GM21786 (cell line): ENCODE measurements around the gene COL1A1.
A peak's percentile ranks its signal among the peaks of the same experiment; 100 is the strongest.

Experiments used
- ATAC-seq: cut with Tn5 transposase; IDR thresholded peaks from one replicate; pipeline ENCODE4 v1.9.1; 2021; ENCODE audit not compliant: unreplicated experiment

The COL1A1 gene

DNA sequence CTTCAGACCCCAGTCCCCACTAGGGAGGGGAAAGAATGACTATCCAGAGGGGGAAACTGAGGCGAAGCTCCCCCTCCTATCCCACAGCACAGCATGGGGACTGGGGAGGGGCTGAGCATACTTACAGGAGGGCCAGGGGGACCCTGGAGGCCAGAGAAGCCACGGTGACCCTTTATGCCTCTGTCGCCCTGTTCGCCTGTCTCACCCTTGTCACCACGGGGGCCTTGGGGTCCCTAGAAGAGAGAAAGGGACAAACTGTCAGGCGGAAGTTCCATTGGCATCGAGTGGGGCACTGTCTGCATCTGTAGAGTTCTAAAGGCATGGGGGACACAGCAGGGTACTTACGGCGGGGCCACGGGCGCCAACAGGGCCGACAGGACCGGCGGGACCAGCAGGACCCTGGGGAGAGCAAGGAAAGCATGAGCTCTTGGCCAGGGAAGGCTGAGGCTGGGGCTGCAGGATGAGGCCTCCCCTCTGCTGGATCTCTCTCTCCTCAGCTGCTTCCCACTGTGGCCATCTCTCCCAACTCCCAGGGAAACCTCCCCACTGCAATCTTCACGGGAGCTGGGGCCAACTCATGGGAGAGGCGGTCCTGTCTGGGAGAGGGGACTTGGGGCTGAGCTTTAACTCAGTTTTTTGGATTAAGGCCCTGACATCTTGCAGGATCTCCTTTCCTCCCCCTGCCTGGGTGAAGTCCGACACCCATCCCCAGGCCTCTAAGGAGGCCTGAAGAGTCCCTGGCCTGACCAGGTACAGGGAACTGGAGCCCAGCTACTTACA lies 13.5 kb downstream of the COL1A1 start:
- ATAC-seq = no peak

DNA sequence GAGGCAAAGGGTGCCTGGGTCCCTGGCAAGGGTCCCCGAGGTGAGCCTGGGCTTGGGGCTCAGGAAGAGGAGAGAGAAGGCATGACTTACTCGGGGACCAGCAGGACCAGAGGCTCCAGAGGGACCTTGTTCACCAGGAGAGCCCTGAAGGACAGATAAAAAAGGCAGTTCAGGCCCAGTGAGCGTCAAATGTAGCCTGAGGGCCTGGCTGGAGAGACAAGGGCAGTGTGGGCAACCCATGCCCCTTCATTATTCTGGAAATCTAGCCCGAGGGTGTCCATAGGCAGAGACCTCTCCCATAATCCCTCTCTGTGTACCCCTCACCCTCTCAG lies 14.1 kb downstream of the COL1A1 start:
- no peak for ATAC-seq

DNA sequence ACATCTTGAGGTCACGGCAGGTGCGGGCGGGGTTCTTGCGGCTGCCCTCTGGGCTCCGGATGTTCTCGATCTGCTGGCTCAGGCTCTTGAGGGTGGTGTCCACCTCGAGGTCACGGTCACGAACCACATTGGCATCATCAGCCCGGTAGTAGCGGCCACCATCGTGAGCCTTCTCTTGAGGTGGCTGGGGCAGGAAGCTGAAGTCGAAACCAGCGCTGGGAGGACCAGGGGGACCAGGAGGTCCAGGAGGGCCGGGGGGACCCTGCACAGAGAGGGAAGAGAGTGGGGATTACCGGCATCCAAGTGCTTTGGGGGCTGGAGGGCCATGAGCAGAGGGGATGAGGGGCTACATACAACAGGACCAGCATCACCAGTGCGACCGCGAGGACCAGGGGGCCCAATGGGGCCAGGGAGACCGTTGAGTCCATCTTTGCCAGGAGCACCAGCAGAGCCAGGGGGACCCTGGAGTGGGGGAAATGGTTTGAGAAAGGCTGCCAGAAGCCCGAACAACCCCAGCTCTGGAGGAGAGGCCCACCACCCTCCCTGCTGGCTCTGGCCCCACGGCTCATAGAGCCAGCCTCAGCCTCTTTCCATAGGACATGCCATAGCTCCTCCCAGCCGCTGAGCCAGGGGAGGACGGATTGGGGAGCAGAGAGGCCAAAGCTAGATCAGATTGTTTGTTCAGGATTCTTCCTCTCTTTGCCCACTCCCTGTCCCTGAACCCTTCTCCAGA lies 14.6 kb downstream of the COL1A1 start:
- no peak for ATAC-seq

DNA sequence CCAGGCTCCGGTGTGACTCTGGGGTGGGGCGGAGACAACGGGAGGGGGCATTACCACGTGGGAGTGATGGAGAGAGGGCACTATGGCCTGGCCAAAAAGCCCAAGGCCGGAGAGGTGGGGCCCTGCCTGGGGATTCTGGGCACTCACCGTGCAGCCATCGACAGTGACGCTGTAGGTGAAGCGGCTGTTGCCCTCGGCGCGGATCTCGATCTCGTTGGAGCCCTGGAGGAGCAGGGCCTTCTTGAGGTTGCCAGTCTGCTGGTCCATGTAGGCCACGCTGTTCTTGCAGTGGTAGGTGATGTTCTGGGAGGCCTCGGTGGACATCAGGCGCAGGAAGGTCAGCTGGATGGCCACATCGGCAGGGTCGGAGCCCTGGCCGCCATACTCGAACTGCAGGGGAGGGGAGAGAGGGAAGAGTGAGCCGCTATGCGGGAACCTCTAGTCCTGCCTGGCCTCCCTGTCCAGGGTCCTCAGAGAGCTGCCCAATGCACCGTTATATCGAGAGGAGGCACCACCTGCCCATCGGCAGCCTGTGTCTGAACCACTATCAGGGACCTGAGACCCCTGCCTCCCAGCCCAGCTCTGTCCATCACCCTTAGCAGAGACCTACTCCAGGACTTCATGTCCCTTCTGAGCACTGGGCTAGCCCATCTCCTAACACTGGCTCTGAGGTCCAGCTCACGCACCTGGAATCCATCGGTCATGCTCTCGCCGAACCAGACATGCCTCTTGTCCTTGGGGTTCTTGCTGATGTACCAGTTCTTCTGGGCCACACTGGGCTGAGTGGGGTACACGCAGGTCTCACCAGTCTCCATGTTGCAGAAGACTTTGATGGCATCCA lies 15.6 kb downstream of the COL1A1 start:
- no peak for ATAC-seq

DNA sequence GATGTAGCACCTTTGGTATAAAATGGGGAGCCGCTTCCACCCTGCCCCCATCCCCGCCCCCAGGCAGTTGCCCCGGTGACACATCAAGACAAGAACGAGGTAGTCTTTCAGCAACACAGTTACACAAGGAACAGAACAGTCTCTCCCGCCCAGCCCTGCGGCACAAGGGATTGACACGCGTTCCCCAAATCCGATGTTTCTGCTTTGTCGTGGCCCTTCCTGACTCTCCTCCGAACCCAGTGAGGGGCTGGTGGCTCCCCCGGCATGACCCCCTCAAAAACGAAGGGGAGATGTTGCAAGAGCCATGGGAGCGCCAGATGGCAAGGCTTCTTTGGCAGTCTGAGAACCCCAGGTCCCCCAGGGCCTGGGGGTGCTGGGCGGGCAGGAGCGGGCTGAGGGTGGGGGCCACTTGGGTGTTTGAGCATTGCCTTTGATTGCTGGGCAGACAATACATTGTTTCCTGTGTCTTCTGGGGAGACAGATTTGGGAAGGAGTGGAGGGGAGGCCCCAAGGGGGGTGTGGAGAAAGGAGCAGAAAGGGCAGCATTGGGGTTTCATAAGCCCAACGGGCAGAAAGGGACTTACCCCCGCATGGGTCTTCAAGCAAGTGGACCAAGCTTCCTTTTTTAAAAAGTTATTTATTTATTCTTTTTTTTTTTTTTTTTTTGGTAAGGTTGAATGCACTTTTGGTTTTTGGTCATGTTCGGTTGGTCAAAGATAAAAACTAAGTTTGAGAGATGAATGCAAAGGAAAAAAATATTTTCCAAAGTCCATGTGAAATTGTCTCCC lies 16.6 kb downstream of the COL1A1 start:
- ATAC-seq = no peak

DNA sequence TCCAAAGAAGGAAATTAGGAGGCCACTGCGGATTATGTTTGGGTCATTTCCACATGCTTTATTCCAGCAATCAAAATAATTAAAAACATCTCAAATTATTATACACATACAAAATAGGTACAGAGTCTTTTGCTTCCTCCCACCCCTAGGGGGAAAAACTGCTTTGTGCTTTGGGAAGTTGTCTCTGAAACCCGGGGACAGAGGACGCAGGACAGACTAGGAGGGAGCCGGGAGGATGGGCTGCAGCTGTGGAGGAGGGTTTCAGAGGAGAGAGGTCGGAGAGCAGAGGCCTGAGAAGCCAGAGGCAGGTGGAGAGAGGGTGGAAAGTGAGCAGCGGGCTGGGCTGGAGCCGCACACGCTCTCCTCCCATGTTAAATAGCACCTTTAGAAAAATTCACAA lies 17.4 kb downstream of the COL1A1 start:
- ATAC-seq = no peak

DNA sequence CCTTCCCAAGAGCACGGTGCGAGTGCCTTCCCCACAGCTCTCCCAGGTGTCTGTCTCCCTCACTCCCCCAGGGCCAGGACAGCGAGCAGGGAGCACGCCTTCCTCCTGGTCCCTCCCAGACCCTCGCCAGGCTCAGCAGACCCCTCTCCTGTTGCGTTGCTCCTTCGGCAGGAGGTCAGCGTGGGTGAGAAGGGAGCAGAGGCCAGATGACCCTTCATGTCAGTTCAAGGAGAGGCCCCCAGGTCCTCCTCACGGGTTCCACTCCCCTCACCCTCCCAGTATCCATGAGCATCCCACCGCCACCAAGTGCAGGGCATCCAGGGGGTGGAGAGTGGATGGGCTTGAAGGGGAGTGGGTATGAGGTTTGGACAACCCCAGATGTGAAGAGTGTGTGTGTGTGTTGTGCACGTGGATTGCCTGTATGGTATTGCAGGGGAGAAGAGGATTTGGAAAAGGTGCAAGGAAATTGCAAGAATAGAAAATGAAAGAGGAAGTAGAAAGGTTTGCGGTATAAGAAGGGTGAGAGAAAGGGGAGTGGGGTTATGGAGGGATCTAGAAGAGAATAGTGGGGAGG lies 17.9 kb downstream of the COL1A1 start:
- ATAC-seq = no peak

DNA sequence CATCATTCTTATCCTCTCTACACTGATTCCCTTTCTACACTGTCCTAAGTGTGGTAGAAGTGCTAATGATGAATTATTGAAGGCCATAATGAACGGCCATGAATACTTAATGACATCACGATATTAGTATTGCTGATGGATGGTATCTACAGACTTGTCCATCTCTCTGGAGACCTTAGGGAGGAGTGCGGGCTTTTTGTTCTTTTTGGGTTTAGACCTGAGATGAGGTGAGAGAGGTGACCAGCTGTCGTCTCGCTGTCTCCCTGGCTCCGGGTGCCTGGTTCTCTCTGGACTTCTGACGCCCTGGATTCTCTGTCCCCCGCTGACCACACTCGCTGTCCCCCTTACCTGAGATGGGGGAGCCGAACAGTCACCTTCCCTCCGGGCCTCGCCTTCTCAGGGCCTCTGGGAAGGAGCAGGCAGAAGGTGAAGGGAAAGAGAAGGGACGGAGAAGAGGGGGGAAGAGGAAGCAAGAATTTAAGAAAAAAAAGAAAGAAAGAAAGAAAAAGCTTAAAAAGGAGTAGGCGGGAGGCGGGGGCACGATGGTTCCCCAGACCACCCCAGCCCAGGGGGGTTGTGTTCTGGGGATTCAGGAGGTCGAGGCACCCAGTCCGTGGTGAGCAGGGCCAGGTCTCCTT lies 18.5 kb downstream of the COL1A1 start:
- ATAC-seq = no peak

DNA sequence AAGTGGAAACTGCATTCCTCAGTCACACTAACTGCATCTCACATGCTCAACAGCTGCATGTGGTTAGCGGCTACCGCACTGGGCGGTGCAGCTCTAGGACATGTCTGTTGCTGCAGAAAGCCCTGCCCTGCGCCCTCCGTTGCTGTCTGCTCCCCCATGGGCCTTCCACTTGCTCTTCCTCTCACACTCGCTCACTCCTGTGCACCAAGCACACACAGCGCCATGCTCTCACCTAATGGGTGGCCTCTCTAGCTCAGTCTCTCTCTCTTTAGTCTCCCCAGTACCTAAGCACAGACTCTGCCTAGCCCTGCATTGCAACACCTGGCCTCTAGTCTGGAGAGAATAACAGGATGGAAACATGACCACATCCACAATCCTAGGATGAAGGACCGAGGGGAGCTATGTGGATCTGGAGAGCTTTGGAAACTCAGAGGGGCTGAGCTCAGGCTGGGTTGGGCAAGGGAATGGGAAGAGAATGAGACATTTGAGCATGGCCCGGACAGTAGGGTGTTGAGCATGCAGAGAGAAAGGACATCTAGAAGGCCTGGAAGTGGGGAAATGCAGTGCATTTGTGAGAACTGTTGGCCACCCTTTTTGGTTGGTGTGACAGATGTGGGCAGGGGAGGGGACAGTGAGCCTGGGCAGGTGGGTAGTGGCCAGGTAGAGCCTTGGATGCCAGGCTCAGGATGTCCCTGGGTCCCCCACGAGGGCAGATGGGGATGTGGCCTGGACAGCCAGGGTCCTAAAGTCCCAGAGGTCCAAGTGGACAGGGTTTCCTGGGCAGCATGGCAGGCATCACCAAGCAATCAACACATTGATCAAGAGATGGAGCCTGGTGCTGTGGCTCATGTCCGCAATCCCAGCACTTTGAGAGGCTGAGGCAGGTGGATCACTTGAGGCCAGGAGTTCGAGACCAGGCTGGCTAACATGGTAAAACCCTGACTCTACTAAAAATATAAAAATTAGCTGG lies 19.6 kb downstream of the COL1A1 start:
- ATAC-seq = no peak

DNA sequence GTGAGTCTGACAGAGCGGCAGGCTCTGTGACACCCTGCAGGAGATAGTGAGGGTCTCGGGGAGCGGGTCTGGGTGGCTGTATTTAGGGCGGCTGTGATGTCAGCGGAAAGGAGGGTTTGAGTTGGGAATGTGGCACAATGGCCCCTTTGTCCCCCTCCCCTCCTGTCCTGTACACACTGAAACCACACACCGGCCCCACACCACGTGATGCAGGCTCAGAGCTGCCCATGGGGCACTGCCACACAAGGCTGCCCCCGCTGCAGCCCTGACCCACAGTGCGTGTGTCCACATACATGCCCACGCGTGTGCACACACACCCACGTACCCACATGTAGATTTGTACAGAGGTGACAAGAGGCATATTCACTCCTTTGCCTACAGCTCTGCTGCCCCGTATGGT lies 20.3 kb downstream of the COL1A1 start:
- no peak for ATAC-seq

DNA sequence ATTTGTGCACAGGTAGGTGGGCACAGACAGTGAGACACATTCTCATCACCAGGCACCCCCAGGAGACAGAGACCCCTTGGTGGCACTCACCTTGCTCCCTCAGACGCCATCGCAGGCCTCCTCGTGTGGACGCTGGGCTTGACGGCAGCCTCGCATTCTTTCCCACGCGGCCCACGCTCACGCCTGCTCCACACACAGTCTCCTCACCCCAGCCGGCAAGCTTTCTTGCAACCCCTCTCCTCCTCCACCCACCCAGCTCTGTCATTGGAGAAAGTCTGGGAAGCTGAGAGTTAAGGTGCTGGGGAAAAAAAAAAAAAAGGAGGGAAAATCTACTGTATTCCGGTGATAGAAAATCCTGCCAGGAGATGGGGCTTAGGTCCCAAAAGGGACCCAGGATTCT lies 20.8 kb downstream of the COL1A1 start:
- no peak for ATAC-seq

DNA sequence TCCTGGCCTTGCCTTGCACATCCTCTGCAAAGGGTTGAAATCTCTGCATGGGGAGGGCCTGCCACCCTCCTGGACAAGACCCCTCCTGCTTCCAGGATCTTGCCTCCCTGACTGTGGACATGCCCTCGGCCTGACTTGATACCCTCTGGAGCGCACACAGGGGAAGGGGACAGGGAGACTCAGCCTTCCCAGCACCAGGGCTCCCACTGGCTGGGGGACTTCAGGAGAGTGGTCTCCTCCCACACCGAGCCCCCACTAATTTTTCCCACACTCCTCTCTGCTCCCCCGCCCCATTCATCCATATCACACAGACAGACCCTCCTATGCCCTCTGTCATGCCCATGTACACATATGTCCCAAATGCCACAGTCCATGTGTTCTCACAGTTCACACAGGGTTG lies 21.3 kb downstream of the COL1A1 start:
- ATAC-seq = no peak

DNA sequence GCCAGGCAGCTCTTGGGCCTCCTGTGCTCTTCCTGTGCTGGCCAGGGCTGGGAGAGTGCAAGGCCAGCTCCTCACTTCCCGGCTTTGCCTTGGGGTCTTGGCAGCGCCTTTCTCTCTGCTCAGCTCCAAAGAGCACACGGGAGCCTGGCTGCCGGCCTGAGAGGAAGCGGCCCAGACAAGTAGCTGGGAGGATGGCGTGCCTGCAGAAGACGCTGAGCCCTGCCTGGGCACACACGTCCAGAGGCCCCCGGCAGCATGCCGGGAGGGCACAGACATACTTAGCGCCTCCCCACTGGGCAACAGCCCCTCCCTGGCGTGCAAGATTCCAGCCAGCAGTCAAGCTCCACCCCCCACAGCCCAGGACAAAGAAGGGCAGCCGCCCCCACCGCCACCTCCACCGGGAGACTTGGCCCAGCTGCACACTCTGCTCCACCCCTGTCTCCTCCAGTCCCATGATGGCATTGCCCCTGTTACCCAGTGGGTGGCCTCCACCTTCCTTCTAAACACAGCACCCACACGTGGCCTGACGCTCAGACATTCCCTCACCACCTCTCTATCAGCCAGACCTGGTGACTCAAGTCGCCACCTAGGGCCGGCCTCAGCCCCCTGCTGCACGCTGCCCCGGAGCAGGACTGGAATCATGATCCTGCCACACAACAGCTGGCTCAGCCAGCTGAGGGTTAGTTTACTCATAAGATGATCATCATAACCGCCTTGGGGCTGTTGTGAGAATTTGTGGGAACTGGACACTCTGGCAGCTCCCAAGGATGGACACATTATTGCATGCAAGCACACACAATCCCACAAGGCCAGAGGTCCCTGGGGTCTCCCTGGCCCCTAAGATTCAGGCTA lies 23.2 kb downstream of the COL1A1 start:
- ATAC-seq = peak; percentile 78

DNA sequence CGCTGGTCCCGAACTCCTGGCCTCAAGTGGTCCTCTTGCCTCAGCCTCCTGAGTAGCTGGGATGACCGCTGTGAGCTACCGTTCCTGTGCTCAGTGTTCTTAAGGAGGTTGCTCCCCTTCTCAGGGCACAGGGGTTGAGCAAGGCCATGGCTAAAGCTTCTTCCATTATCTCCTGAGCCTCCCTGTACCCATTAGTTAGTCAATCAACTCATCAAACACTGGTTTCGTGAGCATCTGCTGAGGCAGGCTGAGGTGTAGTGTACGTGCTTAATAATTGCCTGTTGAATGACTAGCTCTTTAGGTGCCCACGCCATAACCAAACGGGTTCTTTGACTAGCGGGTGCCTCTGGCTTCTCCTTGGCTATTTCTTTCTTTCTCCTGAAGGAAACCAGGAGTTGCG lies 24.0 kb downstream of the COL1A1 start:
- ATAC-seq = no peak

DNA sequence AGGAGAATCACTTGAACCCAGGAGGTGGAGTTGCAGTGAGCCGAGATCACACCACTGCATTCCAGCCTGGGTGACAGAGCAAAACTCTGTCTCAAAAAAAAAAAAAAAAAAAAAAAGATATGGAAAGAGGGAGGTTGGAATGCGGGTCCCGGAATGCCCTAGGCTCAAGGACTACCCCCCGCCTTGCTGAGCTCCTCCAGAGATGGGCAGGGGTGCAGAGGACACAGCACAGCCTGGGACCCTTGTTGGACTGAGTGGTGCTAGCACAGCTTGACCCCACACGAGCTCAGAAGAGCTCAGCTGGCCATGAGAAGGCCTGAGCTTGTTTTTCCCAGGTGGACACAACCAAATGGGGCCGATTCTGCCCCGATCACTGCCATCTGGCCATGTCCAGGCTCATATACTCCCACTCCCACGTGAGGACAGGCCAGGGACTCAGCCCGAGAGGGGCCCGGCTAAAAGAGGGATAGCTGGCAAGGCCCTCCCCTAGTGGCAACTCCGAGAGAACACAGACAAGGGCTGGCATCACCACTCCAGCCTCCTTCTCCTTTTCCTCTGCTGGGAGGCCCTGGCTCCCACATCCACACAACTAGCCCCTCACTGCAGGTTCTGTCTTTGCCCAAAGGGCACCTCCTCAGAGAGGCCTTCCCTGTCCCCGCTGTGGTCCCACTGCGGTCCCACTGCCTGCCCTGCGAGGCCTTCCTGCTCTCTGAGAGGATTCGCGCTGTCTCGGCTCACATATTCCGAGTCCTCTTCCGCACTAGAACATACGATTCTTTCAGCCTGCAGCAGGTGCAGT lies 24.7 kb downstream of the COL1A1 start:
- ATAC-seq = no peak

DNA sequence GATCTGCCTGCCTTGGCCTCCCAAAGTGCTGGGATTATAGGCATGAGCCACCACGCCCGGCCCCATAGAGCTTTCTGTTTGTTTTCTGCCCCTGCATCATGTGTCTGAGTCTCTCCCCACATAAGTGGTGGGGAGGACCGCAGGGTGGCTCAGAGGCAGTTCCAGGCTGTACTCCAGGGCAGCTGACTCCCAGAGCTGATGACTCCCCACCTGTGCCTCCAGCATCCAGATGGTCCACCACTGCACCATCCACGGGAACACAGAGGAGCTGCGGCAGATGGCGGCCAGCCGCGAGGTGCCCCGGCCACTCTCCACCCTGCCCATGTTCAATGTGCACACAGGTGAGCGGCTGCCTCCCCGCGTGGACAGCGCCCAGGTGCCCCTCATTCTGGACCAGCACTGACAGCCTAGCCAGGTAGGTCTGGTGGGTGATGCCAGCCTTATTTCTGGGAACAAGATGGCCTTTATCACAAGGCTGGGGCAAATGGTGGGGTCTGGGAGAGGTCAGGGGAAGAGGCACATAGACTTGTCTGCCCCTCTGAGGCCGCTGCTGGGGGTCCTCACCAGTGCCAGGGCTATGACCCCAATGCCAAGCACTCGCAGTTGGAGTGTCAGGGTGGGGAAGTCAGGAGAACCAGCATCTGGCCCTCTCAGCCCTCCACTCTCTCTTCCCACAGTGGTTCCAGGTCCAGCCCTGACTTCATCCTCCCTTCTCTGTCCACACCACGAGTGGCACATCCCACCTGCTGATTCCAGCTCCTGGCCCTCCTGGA lies 26.2 kb downstream of the COL1A1 start:
- no peak for ATAC-seq

DNA sequence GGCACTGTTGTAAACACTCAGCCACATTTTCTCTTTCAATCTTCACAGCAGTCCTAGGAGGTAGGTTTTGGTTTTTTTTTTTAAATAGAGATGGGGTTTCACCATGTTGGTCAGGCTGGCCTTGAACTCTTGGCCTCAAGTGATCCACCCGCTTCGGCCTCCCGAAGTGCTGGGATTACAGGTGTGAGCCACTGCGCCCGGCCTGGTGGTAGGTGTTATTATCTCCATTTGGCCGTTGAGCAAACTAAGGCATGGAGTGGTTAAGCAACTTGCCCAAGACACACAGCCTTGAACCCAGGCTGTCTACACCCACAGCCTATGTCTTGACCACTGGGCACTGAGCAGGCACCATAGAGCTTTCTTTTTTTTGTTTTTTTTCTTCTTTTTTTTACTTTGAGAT lies 27.0 kb downstream of the COL1A1 start:
- ATAC-seq = no peak
